Colonic mucosa (tissue), 4 donors: ENCODE results near the gene TMEM134. TPM values are rescaled to one million over a fixed set of nuclear protein-coding genes. Genes with fewer than 3 reads are reported as not detected.

Experiments
- DNase-seq: peaks from one replicate; pipeline ENCODE4 v3.0.0-alpha.2; 2020
- H3K27ac ChIP-seq: fragments of 200-600 bp; one replicate; pipeline ENCODE4 v1.8.0; 2021
- H3K27me3 ChIP-seq: fragments of 200-600 bp; one replicate; pipeline ENCODE4 v1.8.0; 2021
- H3K36me3 ChIP-seq: fragments of 200-600 bp; one replicate; pipeline ENCODE4 v1.8.0; 2021
- H3K4me1 ChIP-seq: fragments of 200-600 bp; one replicate; pipeline ENCODE4 v1.8.0; 2021; ENCODE audit warnings: mild to moderate bottlenecking
- H3K4me3 ChIP-seq: fragments of 200-600 bp; one replicate; pipeline ENCODE4 v1.8.0; 2021
- H3K9ac ChIP-seq, 2 donors: one replicate each; pipeline ENCODE4 v1.7.0; 2013; ENCODE audit warnings: control low read depth in 2 of 2, low read depth in 2 of 2, low read length in 2 of 2
- H3K9me3 ChIP-seq: fragments of 200-600 bp; one replicate; pipeline ENCODE4 v1.8.0; 2021
- CTCF ChIP-seq: fragments of 200-600 bp; IDR thresholded peaks from one replicate; pipeline ENCODE4 v1.8.0; 2022; ENCODE audit warnings: antibody characterized with exemption, mild to moderate bottlenecking
- intact Hi-C: fragments of 100-400 bp; cut with DNase I; formaldehyde crosslinking; loops from one replicate; pipeline ENCODE4 v1.14.1; 2022
- total RNA-seq, 2 donors: library from RNA; stranded (reverse); fragmentation: NEBNext Ultra II Directional in 1 of 2; extraction: Animal tissue kit (Norgen Biotek cat#: 25700) in 1 of 2; gene quantifications; one replicate each; pipeline ENCODE4 v1.2.1, GENCODE V29; 2021
- donor health status: healthy.
- donor health status: DM: no; HTN: no; CAD: no.
- donor health status: DM: no; HTN: no; CAD: no.

The TMEM134 gene
- total RNA-seq, 2 donors from 2014 or later: 50.1 to 59.5 TPM

- intact Hi-C loops: no loop called here
- Histone ChIP-seq H3K4me3 (peak overlapping the region; percentile 63), H3K27ac (peak overlapping the region; percentile 94), H3K27me3 (no peaks in the 10 kb centered on the region), H3K9me3 (no peaks in the 10 kb centered on the region), H3K9ac (peak overlapping the region; percentile 45 to 61), H3K36me3 (no peaks in the 10 kb centered on the region), H3K4me1 (peaks cover 18% of the 10 kb centered on the region)
- TF ChIP-seq CTCF: no peak
- DNase-seq: peak; percentile 60
Observed at GRCh38 chr11:67463680-67464410, 5.2 kb downstream of the TMEM134 start.

GRCh38 chr11:67463186-67463585 is 5.9 kb downstream of the TMEM134 start:
- H3K4me1 ChIP-seq: peaks cover 16% of the 10 kb centered on the region
- intact Hi-C loops: no loop called here

GRCh38 chr11:67458266-67458665 is 10.8 kb downstream of the TMEM134 start:
- DNase-seq: no peak
- intact Hi-C loops: no loop called here
- Histone ChIP-seq H3K27me3 (no peaks in the 10 kb centered on the region), H3K27ac (no peak overlapping the region), H3K9ac (no peak overlapping the region), H3K9me3 (no peaks in the 10 kb centered on the region), H3K36me3 (no peaks in the 10 kb centered on the region), H3K4me3 (no peak overlapping the region), H3K4me1 (no peaks in the 10 kb centered on the region)
- TF ChIP-seq CTCF: no peak

More at GRCh38 chr11:67463186-67463585, 5.9 kb downstream of the TMEM134 start:
- Histone ChIP-seq H3K27me3 (no peaks in the 10 kb centered on the region), H3K4me3 (no peak overlapping the region), H3K9me3 (no peaks in the 10 kb centered on the region), H3K9ac (no peak overlapping the region), H3K27ac (no peak overlapping the region), H3K36me3 (no peaks in the 10 kb centered on the region)
- no peak for TF ChIP-seq CTCF
- DNase-seq: no peak

GRCh38 chr11:67457453-67457852 is 11.6 kb downstream of the TMEM134 start:
- DNase-seq: no peak

GRCh38 chr11:67456068-67456705 is 12.9 kb downstream of the TMEM134 start:
- Histone ChIP-seq H3K4me1 (no peaks in the 10 kb centered on the region), H3K4me3 (no peak overlapping the region), H3K27ac (no peak overlapping the region), H3K9ac (no peak overlapping the region), H3K36me3 (no peaks in the 10 kb centered on the region), H3K9me3 (no peaks in the 10 kb centered on the region), H3K27me3 (no peaks in the 10 kb centered on the region)
- no peak for TF ChIP-seq CTCF
- no peak for DNase-seq
- intact Hi-C loops: no loop called here

More at GRCh38 chr11:67457453-67457852, 11.6 kb downstream of the TMEM134 start:
- no peak overlapping the region for H3K9ac ChIP-seq
- H3K36me3 ChIP-seq: no peaks in the 10 kb centered on the region
- no peak overlapping the region for H3K4me3 ChIP-seq
- no peaks in the 10 kb centered on the region for H3K27me3 ChIP-seq
- H3K4me1 ChIP-seq: no peaks in the 10 kb centered on the region
- no peaks in the 10 kb centered on the region for H3K9me3 ChIP-seq
- H3K27ac ChIP-seq: no peak overlapping the region
- intact Hi-C loops: no loop called here
- no peak for TF ChIP-seq CTCF
